K562 (cell line): ENCODE data around the gene GZMM. TPM values are rescaled to one million over a fixed set of nuclear protein-coding genes. Genes with fewer than 3 reads are reported as not detected.
A peak's percentile ranks its signal among the peaks of the same experiment; 100 is the strongest.

Experiments used
- HNRNPLL ChIP-seq: fragments of 200-400 bp; formaldehyde crosslinking; IDR thresholded peaks from 2 replicates; pipeline ENCODE4 v1.6.1; 2017; ENCODE audit warnings: low read length, low read depth, mild to moderate bottlenecking; ENCODE audit not compliant: poor library complexity, severe bottlenecking
- KDM1A ChIP-seq, 2 experiments: fragments of 450-650 bp; IDR thresholded peaks; 2 replicates each; pipeline ENCODE4 v1.6.1; 2016; ENCODE audit warnings: mild to moderate bottlenecking in 2 of 2
- PHF20 ChIP-seq: fragments of 450-650 bp; IDR thresholded peaks from 2 replicates; pipeline ENCODE4 v1.6.1; 2018; ENCODE audit not compliant: partially characterized antibody
- SRSF9 ChIP-seq: fragments of 200-400 bp; formaldehyde crosslinking; IDR thresholded peaks from 2 replicates; pipeline ENCODE4 v1.6.1; 2017; ENCODE audit warnings: low read depth, low read length, borderline replicate concordance
- STAT5A ChIP-seq: IDR thresholded peaks from 2 replicates; pipeline ENCODE4 v1.6.1; 2012; ENCODE audit warnings: low read length, inconsistent platforms, borderline replicate concordance
- polyA plus RNA-seq, 8 experiments: library from polyadenylated mRNA; depleted of rRNA in 4 of 8; stranded (reverse) in 5 of 8; unstranded in 3 of 8; fragments of >200 nt; fragmentation: Nextera tagmentation in 2 of 8; fragmentation: Illumina TruSeq in 1 of 8; extraction: Ambion mirVana in 2 of 8; extraction: Trizol in 1 of 8; gene quantifications; 2 replicates each; pipeline versions ENCODE4 v1.2.1 to v1.2.3, GENCODE V29; 2011 to 2014; ENCODE audit warnings: inconsistent platforms in 1 of 8, missing spikeins in 1 of 8
- total RNA-seq, 7 experiments: library from RNA; depleted of rRNA in 6 of 7; stranded (reverse); fragments of >200 nt in 6 of 7; fragmentation: Illumina TruSeq in 2 of 7; extraction: Trizol in 2 of 7; gene quantifications; 2 replicates each; pipeline versions ENCODE4 v1.2.1 to v1.2.3, GENCODE V29; 2011 to 2021; ENCODE audit warnings: low replicate concordance in 1 of 7
- TF ChIP-seq, protein P1 (sequence below), 2 experiments: fragments of 450-650 bp; formaldehyde crosslinking in 1 of 2; IDR thresholded peaks; 2 replicates each; pipeline versions ENCODE4 v1.4.0 to v1.6.1; 2014 to 2020; ENCODE audit warnings: mild to moderate bottlenecking in 2 of 2, borderline replicate concordance in 1 of 2, low read depth in 1 of 2
- TF ChIP-seq, protein P2 (sequence below), 2 experiments: fragments of 250-450 bp in 1 of 2; fragments of 450-650 bp in 1 of 2; sonication (Bioruptor Pico) in 1 of 2; IDR thresholded peaks; 2 replicates each; pipeline versions ENCODE4 v1.6.1 to v1.8.0; 2016 to 2021; ENCODE audit warnings: mild to moderate bottlenecking in 2 of 2, moderate library complexity in 2 of 2, missing compliant biosample characterization in 1 of 2, missing genetic modification characterization in 1 of 2
- TF ChIP-seq, protein P3 (sequence below): fragments of 450-650 bp; formaldehyde crosslinking; IDR thresholded peaks from 2 replicates; pipeline ENCODE4 v1.4.0; 2020; ENCODE audit warnings: mild to moderate bottlenecking, moderate library complexity
- TF ChIP-seq, protein P4 (sequence below): fragments of 450-650 bp; conservative IDR thresholded peaks from 2 replicates; pipeline ENCODE4 v1.6.1; 2016; ENCODE audit warnings: missing genetic modification characterization, low read depth, mild to moderate bottlenecking, missing compliant biosample characterization, moderate library complexity
- TF ChIP-seq, protein P5 (sequence below): sonication (generic); formaldehyde crosslinking; IDR thresholded peaks from 2 replicates; pipeline ENCODE4 v1.8.0; 2022; ENCODE audit warnings: mild to moderate bottlenecking, missing genetic modification reagents, borderline replicate concordance

The GZMM gene
- total and polyA plus RNA-seq, 9 of the 15 experiments (the other 6 are each of a cell fraction or from before 2014, with no cell fraction given): 0.08 to 2.6 (median 0.70) TPM; not detected in 2

DNA sequence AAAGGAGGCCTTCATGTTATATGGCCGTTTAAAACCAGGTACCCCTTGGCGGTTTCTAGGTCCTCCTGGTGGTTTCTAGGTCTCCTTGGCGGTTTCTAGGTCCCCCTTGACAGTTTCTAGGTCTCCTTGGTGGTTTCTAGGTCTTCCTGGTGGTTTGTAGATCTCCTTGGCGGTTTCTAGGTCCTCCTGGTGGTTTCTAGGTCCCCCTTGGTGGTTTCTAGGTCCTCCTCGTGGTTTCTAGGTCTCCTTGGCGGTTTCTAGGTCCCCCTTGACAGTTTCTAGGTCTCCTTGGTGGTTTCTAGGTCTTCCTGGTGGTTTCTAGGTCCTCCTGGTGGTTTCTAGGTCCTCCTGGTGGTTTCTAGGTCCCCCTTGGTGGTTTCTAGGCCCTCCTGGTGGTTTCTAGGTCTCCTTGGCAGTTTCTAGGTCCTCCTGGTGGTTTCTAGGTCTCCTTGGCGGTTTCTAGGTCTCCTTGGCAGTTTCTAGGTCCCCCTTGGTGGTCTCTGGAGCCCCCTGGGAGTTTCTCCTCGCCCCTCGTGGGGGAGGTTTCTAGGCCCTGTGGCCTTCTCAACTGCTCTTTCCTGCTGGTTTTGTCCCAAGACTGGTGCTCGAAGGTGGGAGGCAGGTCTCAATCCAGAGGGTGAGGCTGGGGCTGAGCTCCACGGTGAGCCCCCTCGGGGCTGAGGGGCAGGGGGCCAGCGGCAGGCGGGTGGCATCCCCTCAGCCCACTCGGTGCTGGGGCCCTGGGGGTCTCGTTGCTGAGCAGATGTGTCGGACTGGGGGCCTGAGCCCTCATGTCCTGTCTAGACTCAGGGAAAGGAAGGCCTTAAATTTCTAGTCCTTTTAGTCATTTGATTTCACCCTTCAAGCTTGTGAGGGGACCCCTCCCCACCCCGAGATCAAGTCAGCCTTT is 53.8 kb downstream of the GZMM start (continued):
- no peak for TF ChIP-seq HNRNPLL
- no peak for TF ChIP-seq PHF20
- TF ChIP-seq, protein P1, sequence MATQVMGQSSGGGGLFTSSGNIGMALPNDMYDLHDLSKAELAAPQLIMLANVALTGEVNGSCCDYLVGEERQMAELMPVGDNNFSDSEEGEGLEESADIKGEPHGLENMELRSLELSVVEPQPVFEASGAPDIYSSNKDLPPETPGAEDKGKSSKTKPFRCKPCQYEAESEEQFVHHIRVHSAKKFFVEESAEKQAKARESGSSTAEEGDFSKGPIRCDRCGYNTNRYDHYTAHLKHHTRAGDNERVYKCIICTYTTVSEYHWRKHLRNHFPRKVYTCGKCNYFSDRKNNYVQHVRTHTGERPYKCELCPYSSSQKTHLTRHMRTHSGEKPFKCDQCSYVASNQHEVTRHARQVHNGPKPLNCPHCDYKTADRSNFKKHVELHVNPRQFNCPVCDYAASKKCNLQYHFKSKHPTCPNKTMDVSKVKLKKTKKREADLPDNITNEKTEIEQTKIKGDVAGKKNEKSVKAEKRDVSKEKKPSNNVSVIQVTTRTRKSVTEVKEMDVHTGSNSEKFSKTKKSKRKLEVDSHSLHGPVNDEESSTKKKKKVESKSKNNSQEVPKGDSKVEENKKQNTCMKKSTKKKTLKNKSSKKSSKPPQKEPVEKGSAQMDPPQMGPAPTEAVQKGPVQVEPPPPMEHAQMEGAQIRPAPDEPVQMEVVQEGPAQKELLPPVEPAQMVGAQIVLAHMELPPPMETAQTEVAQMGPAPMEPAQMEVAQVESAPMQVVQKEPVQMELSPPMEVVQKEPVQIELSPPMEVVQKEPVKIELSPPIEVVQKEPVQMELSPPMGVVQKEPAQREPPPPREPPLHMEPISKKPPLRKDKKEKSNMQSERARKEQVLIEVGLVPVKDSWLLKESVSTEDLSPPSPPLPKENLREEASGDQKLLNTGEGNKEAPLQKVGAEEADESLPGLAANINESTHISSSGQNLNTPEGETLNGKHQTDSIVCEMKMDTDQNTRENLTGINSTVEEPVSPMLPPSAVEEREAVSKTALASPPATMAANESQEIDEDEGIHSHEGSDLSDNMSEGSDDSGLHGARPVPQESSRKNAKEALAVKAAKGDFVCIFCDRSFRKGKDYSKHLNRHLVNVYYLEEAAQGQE (IDR thresholded peaks at IDR 0.05; ENCODE audit: borderline replicate concordance): no peak
- TF ChIP-seq, protein P1 (CRISPR knock-in tag; IDR thresholded peaks at IDR 0.05; ENCODE audit: low read depth): no peak
- TF ChIP-seq, protein P2, sequence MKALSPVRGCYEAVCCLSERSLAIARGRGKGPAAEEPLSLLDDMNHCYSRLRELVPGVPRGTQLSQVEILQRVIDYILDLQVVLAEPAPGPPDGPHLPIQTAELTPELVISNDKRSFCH (CRISPR knock-in tag; IDR thresholded peaks at IDR 0.05): no peak
- TF ChIP-seq, protein P2 (tag; IDR thresholded peaks at IDR 0.05): no peak
- TF ChIP-seq KDM1A (IDR thresholded peaks at IDR 0.05): peak in 1 of 2 experiments; percentile 38; a peak in 1 of 4 replicates
- TF ChIP-seq STAT5A: peak; percentile 52
- TF ChIP-seq, protein P3, sequence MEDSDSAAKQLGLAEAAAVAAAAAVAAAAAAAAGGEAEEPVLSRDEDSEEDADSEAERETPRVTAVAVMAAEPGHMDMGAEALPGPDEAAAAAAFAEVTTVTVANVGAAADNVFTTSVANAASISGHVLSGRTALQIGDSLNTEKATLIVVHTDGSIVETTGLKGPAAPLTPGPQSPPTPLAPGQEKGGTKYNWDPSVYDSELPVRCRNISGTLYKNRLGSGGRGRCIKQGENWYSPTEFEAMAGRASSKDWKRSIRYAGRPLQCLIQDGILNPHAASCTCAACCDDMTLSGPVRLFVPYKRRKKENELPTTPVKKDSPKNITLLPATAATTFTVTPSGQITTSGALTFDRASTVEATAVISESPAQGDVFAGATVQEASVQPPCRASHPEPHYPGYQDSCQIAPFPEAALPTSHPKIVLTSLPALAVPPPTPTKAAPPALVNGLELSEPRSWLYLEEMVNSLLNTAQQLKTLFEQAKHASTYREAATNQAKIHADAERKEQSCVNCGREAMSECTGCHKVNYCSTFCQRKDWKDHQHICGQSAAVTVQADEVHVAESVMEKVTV (CRISPR knock-in tag): no peak
- no peak for TF ChIP-seq SRSF9
- TF ChIP-seq, protein P4, sequence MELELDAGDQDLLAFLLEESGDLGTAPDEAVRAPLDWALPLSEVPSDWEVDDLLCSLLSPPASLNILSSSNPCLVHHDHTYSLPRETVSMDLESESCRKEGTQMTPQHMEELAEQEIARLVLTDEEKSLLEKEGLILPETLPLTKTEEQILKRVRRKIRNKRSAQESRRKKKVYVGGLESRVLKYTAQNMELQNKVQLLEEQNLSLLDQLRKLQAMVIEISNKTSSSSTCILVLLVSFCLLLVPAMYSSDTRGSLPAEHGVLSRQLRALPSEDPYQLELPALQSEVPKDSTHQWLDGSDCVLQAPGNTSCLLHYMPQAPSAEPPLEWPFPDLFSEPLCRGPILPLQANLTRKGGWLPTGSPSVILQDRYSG (tag): no peak
- TF ChIP-seq, protein P5, sequence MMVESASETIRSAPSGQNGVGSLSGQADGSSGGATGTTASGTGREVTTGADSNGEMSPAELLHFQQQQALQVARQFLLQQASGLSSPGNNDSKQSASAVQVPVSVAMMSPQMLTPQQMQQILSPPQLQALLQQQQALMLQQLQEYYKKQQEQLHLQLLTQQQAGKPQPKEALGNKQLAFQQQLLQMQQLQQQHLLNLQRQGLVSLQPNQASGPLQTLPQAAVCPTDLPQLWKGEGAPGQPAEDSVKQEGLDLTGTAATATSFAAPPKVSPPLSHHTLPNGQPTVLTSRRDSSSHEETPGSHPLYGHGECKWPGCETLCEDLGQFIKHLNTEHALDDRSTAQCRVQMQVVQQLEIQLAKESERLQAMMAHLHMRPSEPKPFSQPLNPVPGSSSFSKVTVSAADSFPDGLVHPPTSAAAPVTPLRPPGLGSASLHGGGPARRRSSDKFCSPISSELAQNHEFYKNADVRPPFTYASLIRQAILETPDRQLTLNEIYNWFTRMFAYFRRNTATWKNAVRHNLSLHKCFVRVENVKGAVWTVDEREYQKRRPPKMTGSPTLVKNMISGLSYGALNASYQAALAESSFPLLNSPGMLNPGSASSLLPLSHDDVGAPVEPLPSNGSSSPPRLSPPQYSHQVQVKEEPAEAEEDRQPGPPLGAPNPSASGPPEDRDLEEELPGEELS: 0 out of 2 replicates have a peak, but pooled peaks have one; percentile 14
